ENCODE data around the gene UTY. TPM values are rescaled to one million over a fixed set of nuclear protein-coding genes. Genes with fewer than 3 reads are reported as not detected.

UTY gene
- total RNA-seq, 1 donor from 2014 or later: 25.5 TPM

- no peak for DNase-seq (ENCODE audit: low spot score)
Observed at GRCh38 chrY:13415556-13415955, 64.3 kb downstream of the UTY start.

GRCh38 chrY:13398876-13399275 is 81.0 kb downstream of the UTY start:
- DNase-seq (ENCODE audit: low spot score): no peak

GRCh38 chrY:13381110-13381683 is 98.6 kb downstream of the UTY start:
- DNase-seq (ENCODE audit: low spot score): no peak

- DNase-seq (ENCODE audit: low spot score): no peak
Observed at GRCh38 chrY:13370868-13371800, 108.7 kb downstream of the UTY start.

- no peak for DNase-seq (ENCODE audit: low spot score)
Observed at GRCh38 chrY:13370245-13370644, 109.6 kb downstream of the UTY start.

- no peak for DNase-seq (ENCODE audit: low spot score)
Observed at GRCh38 chrY:13368513-13368845, 111.4 kb downstream of the UTY start.

GRCh38 chrY:13363641-13364040 is 116.2 kb downstream of the UTY start:
- DNase-seq (ENCODE audit: low spot score): no peak

GRCh38 chrY:13362662-13363061 is 117.2 kb downstream of the UTY start:
- no peak for DNase-seq (ENCODE audit: low spot score)

- DNase-seq (ENCODE audit: low spot score): peak; percentile 9
Observed at GRCh38 chrY:13361656-13362636, 117.9 kb downstream of the UTY start.

- no peak for DNase-seq (ENCODE audit: low spot score)
Observed at GRCh38 chrY:13351443-13351842, 128.4 kb downstream of the UTY start.

GRCh38 chrY:13347106-13347505 is 132.7 kb downstream of the UTY start:
- no peak for DNase-seq (ENCODE audit: low spot score)

- DNase-seq (ENCODE audit: low spot score): no peak
Observed at GRCh38 chrY:13345549-13345948, 134.3 kb downstream of the UTY start.

- peak; percentile 14 for DNase-seq (ENCODE audit: low spot score)
Observed at GRCh38 chrY:13343307-13343946, 136.4 kb downstream of the UTY start.

GRCh38 chrY:13339939-13340338 is 139.9 kb downstream of the UTY start:
- DNase-seq (ENCODE audit: low spot score): no peak

- peak; percentile 6 for DNase-seq (ENCODE audit: low spot score)
Observed at GRCh38 chrY:13339381-13339780, 140.5 kb downstream of the UTY start.

- peak; percentile 5 for DNase-seq (ENCODE audit: low spot score)
Observed at GRCh38 chrY:13338711-13339110, 141.1 kb downstream of the UTY start.

GRCh38 chrY:13337934-13338333 is 141.9 kb downstream of the UTY start:
- no peak for DNase-seq (ENCODE audit: low spot score)

- peak; percentile 23 for DNase-seq (ENCODE audit: low spot score)
Observed at GRCh38 chrY:13333791-13334190, 146.0 kb downstream of the UTY start.

GRCh38 chrY:13330651-13331050 is 149.2 kb downstream of the UTY start:
- DNase-seq (ENCODE audit: low spot score): no peak

- DNase-seq (ENCODE audit: low spot score): no peak
Observed at GRCh38 chrY:13312966-13313365, 166.9 kb downstream of the UTY start.

GRCh38 chrY:13307959-13308358 is 171.9 kb downstream of the UTY start:
- DNase-seq (ENCODE audit: low spot score): no peak

GRCh38 chrY:13300795-13301194 is 179.0 kb downstream of the UTY start:
- DNase-seq (ENCODE audit: low spot score): no peak

Measured in umbilical cord (tissue), 2 donors.